GM15510 (cell line): Measurements from ENCODE around the gene PLCH1.

Experiments used
- POLR2A ChIP-seq: IDR thresholded peaks from 3 replicates; pipeline ENCODE4 v1.6.1; 2011; ENCODE audit warnings: borderline replicate concordance; ENCODE audit not compliant: insufficient read length; ENCODE audit errors: extremely low read depth

The PLCH1 gene

GRCh38 chr3:155404486-155404885 is 340.4 kb downstream of the PLCH1 start:
- no peak for TF ChIP-seq POLR2A

GRCh38 chr3:155402656-155403055 is 342.2 kb downstream of the PLCH1 start:
- TF ChIP-seq POLR2A, result no peak

- TF ChIP-seq POLR2A, result no peak
Observed at GRCh38 chr3:155398046-155398445, 346.8 kb downstream of the PLCH1 start.

GRCh38 chr3:155394240-155394639 is 350.6 kb downstream of the PLCH1 start:
- no peak for TF ChIP-seq POLR2A

GRCh38 chr3:155393316-155393715 is 351.6 kb downstream of the PLCH1 start:
- no peak for TF ChIP-seq POLR2A

GRCh38 chr3:155392138-155392537 is 352.7 kb downstream of the PLCH1 start:
- TF ChIP-seq POLR2A, result no peak

GRCh38 chr3:155391551-155391958 is 353.3 kb downstream of the PLCH1 start:
- no peak for TF ChIP-seq POLR2A

- TF ChIP-seq POLR2A, result no peak
Observed at GRCh38 chr3:155391104-155391503, 353.8 kb downstream of the PLCH1 start.

GRCh38 chr3:155390351-155390750 is 354.5 kb downstream of the PLCH1 start:
- no peak for TF ChIP-seq POLR2A

- TF ChIP-seq POLR2A, result no peak
Observed at GRCh38 chr3:155388417-155388816, 356.5 kb downstream of the PLCH1 start.

GRCh38 chr3:155387571-155387970 is 357.3 kb downstream of the PLCH1 start:
- no peak for TF ChIP-seq POLR2A

- TF ChIP-seq POLR2A, result no peak
Observed at GRCh38 chr3:155386919-155387318, 358.0 kb downstream of the PLCH1 start.

GRCh38 chr3:155385896-155386625 is 358.8 kb downstream of the PLCH1 start:
- no peak for TF ChIP-seq POLR2A

- TF ChIP-seq POLR2A, result no peak
Observed at GRCh38 chr3:155382396-155383042, 362.4 kb downstream of the PLCH1 start.

GRCh38 chr3:155377847-155378246 is 367.0 kb downstream of the PLCH1 start:
- no peak for TF ChIP-seq POLR2A

- TF ChIP-seq POLR2A, result no peak
Observed at GRCh38 chr3:155377071-155377470, 367.8 kb downstream of the PLCH1 start.
